ENCODE measurements around the gene PACSIN1.

DNA sequence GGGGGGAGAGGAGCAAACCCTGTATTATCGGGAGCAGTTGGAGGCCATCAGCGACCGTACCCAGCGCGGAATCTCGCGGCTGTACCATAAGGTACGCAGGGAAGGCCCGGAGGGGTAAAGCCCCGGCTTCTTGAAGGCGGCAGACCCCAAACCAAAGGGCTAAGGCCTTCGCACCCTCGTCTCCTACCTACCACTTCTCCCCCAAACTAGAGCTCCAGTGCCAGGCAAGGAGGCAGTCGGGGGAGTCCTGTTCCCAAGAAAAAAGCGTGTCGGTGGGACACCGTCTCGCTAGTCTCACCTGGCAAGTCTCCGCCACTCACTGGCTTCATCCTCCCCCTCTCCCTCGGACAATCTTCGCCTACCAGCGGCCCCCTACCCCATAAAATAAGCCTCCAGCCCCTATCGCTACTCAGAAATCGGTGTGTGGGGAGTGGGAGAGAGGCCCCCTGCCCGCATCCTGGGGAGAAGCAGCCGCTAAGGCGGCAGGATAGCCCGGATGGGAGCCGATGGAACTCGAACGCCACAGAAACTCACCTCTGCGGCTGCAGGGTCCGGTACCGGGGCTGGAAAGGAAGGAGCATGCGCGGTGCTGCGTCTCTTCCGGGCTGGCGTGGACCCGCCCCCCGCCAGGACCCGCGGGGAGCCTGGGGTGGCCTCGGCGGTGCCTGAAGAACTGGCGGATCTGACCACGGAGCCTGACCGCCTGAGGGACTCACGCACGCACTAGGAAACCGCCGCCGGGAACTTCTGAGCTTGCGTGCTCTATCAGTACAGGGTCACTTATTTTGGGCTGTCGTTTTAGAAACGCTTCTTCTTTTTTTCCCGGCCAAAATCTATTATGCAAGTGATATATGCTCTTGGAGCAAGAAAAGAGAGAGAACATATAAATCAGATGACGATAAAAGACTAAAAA, 40.1 kb upstream of the PACSIN1 start, which contains the start of gene RPS10:
- TF ChIP-seq, protein P1, sequence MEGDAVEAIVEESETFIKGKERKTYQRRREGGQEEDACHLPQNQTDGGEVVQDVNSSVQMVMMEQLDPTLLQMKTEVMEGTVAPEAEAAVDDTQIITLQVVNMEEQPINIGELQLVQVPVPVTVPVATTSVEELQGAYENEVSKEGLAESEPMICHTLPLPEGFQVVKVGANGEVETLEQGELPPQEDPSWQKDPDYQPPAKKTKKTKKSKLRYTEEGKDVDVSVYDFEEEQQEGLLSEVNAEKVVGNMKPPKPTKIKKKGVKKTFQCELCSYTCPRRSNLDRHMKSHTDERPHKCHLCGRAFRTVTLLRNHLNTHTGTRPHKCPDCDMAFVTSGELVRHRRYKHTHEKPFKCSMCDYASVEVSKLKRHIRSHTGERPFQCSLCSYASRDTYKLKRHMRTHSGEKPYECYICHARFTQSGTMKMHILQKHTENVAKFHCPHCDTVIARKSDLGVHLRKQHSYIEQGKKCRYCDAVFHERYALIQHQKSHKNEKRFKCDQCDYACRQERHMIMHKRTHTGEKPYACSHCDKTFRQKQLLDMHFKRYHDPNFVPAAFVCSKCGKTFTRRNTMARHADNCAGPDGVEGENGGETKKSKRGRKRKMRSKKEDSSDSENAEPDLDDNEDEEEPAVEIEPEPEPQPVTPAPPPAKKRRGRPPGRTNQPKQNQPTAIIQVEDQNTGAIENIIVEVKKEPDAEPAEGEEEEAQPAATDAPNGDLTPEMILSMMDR (IDR thresholded peaks at IDR 0.05), result peak in 1 of 4 experiments; percentile 32
- peak; percentile 80 to 85 for TF ChIP-seq POLR2A (IDR thresholded peaks at IDR 0.05)
